ENCODE results near the gene PDE4B.
"Not testable (repeated sequence)": the region's sequence is repeated elsewhere in the genome, so short reads cannot be mapped to it uniquely, and the experiment has no call there.

PDE4B gene

GRCh38 chr1:66311628-66312027 is 518.9 kb downstream of the PDE4B start:
- TF ChIP-seq POU2F2 (IDR thresholded peaks at IDR 0.05; ENCODE audit: low read depth, low read length): no peak
- TF ChIP-seq PAX5 (IDR thresholded peaks at IDR 0.05; ENCODE audit: insufficient read depth, low read length, severe bottlenecking): no peak
- FAIRE-seq (no peak), DNase-seq (ENCODE audit: insufficient read length, low spot score) (no peak)

- FAIRE-seq (no peak), DNase-seq (ENCODE audit: insufficient read length, low spot score) (no peak)
- TF ChIP-seq POU2F2 (IDR thresholded peaks at IDR 0.05; ENCODE audit: low read depth, low read length) (no peak), POLR2A (IDR thresholded peaks at IDR 0.05; ENCODE audit: low read depth, low read length) (no peak), POLR2AphosphoS5 (IDR thresholded peaks at IDR 0.05; ENCODE audit: low read depth, low read length) (no peak), PAX5 (IDR thresholded peaks at IDR 0.05; ENCODE audit: insufficient read depth, low read length, severe bottlenecking) (no peak)
Measured at GRCh38 chr1:66312271-66312990, 519.7 kb downstream of the PDE4B start.

GRCh38 chr1:66313429-66313828 is 520.7 kb downstream of the PDE4B start:
- TF ChIP-seq PAX5 (IDR thresholded peaks at IDR 0.05; ENCODE audit: insufficient read depth, low read length, severe bottlenecking) (no peak), TAF1 (IDR thresholded peaks at IDR 0.05; ENCODE audit: low read depth, low read length) (no peak), SPI1 (IDR thresholded peaks at IDR 0.05; ENCODE audit: low read depth, low read length) (no peak), POU2F2 (IDR thresholded peaks at IDR 0.05; ENCODE audit: low read depth, low read length) (no peak), POLR2A (IDR thresholded peaks at IDR 0.05; ENCODE audit: low read depth, low read length) (no peak), POLR2AphosphoS5 (IDR thresholded peaks at IDR 0.05; ENCODE audit: low read depth, low read length) (no peak)
- no peak for FAIRE-seq
- DNase-seq (ENCODE audit: insufficient read length, low spot score): no peak

- TF ChIP-seq SPI1 (IDR thresholded peaks at IDR 0.05; ENCODE audit: low read depth, low read length) (no peak), POU2F2 (IDR thresholded peaks at IDR 0.05; ENCODE audit: low read depth, low read length) (no peak), PAX5 (IDR thresholded peaks at IDR 0.05; ENCODE audit: insufficient read depth, low read length, severe bottlenecking) (no peak), TAF1 (IDR thresholded peaks at IDR 0.05; ENCODE audit: low read depth, low read length) (no peak), POLR2AphosphoS5 (IDR thresholded peaks at IDR 0.05; ENCODE audit: low read depth, low read length) (no peak), POLR2A (IDR thresholded peaks at IDR 0.05; ENCODE audit: low read depth, low read length) (no peak)
- no peak for DNase-seq (ENCODE audit: insufficient read length, low spot score)
- FAIRE-seq: no peak
Measured at GRCh38 chr1:66315671-66316070, 523.0 kb downstream of the PDE4B start.

GRCh38 chr1:66316464-66317247 is 524.0 kb downstream of the PDE4B start:
- peak; percentile 35 for FAIRE-seq
- no peak for TF ChIP-seq PAX5 (IDR thresholded peaks at IDR 0.05; ENCODE audit: insufficient read depth, low read length, severe bottlenecking)
- TF ChIP-seq TAF1 (IDR thresholded peaks at IDR 0.05; ENCODE audit: low read depth, low read length): no peak
- TF ChIP-seq POLR2AphosphoS5 (IDR thresholded peaks at IDR 0.05; ENCODE audit: low read depth, low read length): no peak
- no peak for TF ChIP-seq POU2F2 (IDR thresholded peaks at IDR 0.05; ENCODE audit: low read depth, low read length)
- no peak for DNase-seq (ENCODE audit: insufficient read length, low spot score)

- no peak for FAIRE-seq
- no peak for DNase-seq (ENCODE audit: insufficient read length, low spot score)
- TF ChIP-seq POU2F2 (IDR thresholded peaks at IDR 0.05; ENCODE audit: low read depth, low read length): no peak
- TF ChIP-seq SPI1 (IDR thresholded peaks at IDR 0.05; ENCODE audit: low read depth, low read length): no peak
- TF ChIP-seq POLR2AphosphoS5 (IDR thresholded peaks at IDR 0.05; ENCODE audit: low read depth, low read length): no peak
- TF ChIP-seq POLR2A (IDR thresholded peaks at IDR 0.05; ENCODE audit: low read depth, low read length): no peak
- TF ChIP-seq PAX5 (IDR thresholded peaks at IDR 0.05; ENCODE audit: insufficient read depth, low read length, severe bottlenecking): no peak
- TF ChIP-seq TAF1 (IDR thresholded peaks at IDR 0.05; ENCODE audit: low read depth, low read length): no peak
Measured at GRCh38 chr1:66317248-66317515, 524.5 kb downstream of the PDE4B start.

GRCh38 chr1:66320231-66320630 is 527.5 kb downstream of the PDE4B start:
- no peak for DNase-seq (ENCODE audit: insufficient read length, low spot score)
- FAIRE-seq: no peak
- TF ChIP-seq SPI1 (IDR thresholded peaks at IDR 0.05; ENCODE audit: low read depth, low read length): no peak
- TF ChIP-seq PAX5 (IDR thresholded peaks at IDR 0.05; ENCODE audit: insufficient read depth, low read length, severe bottlenecking): no peak
- no peak for TF ChIP-seq POU2F2 (IDR thresholded peaks at IDR 0.05; ENCODE audit: low read depth, low read length)
- TF ChIP-seq POLR2A (IDR thresholded peaks at IDR 0.05; ENCODE audit: low read depth, low read length): no peak
- TF ChIP-seq TAF1 (IDR thresholded peaks at IDR 0.05; ENCODE audit: low read depth, low read length): no peak
- TF ChIP-seq POLR2AphosphoS5 (IDR thresholded peaks at IDR 0.05; ENCODE audit: low read depth, low read length): no peak

- FAIRE-seq; DNase-seq (ENCODE audit: insufficient read length, low spot score): not testable (repeated sequence)
Measured at GRCh38 chr1:66322462-66322861, 529.8 kb downstream of the PDE4B start.

GRCh38 chr1:66323958-66324625 is 531.4 kb downstream of the PDE4B start:
- no peak for DNase-seq (ENCODE audit: insufficient read length, low spot score)
- FAIRE-seq: peak; percentile 45
- TF ChIP-seq POLR2A (IDR thresholded peaks at IDR 0.05; ENCODE audit: low read depth, low read length): no peak
- TF ChIP-seq PAX5 (IDR thresholded peaks at IDR 0.05; ENCODE audit: insufficient read depth, low read length, severe bottlenecking): no peak
- TF ChIP-seq POLR2AphosphoS5 (IDR thresholded peaks at IDR 0.05; ENCODE audit: low read depth, low read length): no peak
- TF ChIP-seq SPI1 (IDR thresholded peaks at IDR 0.05; ENCODE audit: low read depth, low read length): no peak
- TF ChIP-seq TAF1 (IDR thresholded peaks at IDR 0.05; ENCODE audit: low read depth, low read length): no peak
- TF ChIP-seq POU2F2 (IDR thresholded peaks at IDR 0.05; ENCODE audit: low read depth, low read length): no peak
